Right lobe of liver (tissue), 4 donors: Measurements from ENCODE around the gene GLRA1.

Experiments
- CTCF ChIP-seq, 4 donors: fragments of 200-600 bp in 3 of 4; fragments of 450-650 bp in 1 of 4; IDR thresholded peaks; one replicate each; pipeline versions ENCODE4 v1.5.1 to v1.8.0; 2016 to 2022; ENCODE audit warnings: antibody characterized with exemption in 4 of 4, mild to moderate bottlenecking in 2 of 4
- POLR2A ChIP-seq: fragments of 450-650 bp; IDR thresholded peaks from one replicate; pipeline ENCODE4 v1.6.1; 2017; ENCODE audit warnings: antibody characterized with exemption, mild to moderate bottlenecking
- donor health status: DM: no; HTN: no; CAD: no.
- donor health status: DM: no; HTN: no; CAD: no.
- donor health status: DM: no; HTN: yes; CAD: no.

GRCh38 chr5:151856861-151857260 is 67.8 kb downstream of the GLRA1 start:
- TF ChIP-seq CTCF (IDR thresholded peaks at IDR 0.05) (no peak), POLR2A (no peak)
